Measurements from ENCODE around the gene ELP4.
"Not testable (repeated sequence)": the region's sequence is repeated elsewhere in the genome, so short reads cannot be mapped to it uniquely, and the experiment has no call there.

Gene ELP4

GRCh38 chr11:31509429-31510345 is at the start of gene ELP4, which contains the start of gene IMMP1L:
ELP4 (plus strand) TSS chr11:31509767; CDS start chr11:31509785, 18 bp downstream.
IMMP1L (minus strand) TSS chr11:31509622; CDS start chr11:31463276, 46,346 bp downstream.
- peak; percentile 98 for DNase-seq (ENCODE audit: low spot score)

- DNase-seq (ENCODE audit: low spot score) = no peak
Observed at GRCh38 chr11:31464436-31464835, 45.1 kb upstream of the ELP4 start.

GRCh38 chr11:31474083-31474482 is 35.5 kb upstream of the ELP4 start:
- DNase-seq (ENCODE audit: low spot score) = no peak

GRCh38 chr11:31477528-31478222 is 31.9 kb upstream of the ELP4 start:
- DNase-seq (ENCODE audit: low spot score) = no peak

- no peak for DNase-seq (ENCODE audit: low spot score)
Observed at GRCh38 chr11:31478223-31478590, 31.4 kb upstream of the ELP4 start.

- no peak for DNase-seq (ENCODE audit: low spot score)
Observed at GRCh38 chr11:31479066-31479465, 30.5 kb upstream of the ELP4 start.

GRCh38 chr11:31480930-31481329 is 28.6 kb upstream of the ELP4 start:
- DNase-seq (ENCODE audit: low spot score) = no peak

GRCh38 chr11:31484497-31484896 is 25.1 kb upstream of the ELP4 start:
- no peak for DNase-seq (ENCODE audit: low spot score)

GRCh38 chr11:31487848-31488247 is 21.7 kb upstream of the ELP4 start:
- peak; percentile 70 for DNase-seq (ENCODE audit: low spot score)

- no peak for DNase-seq (ENCODE audit: low spot score)
Observed at GRCh38 chr11:31492320-31492913, 17.1 kb upstream of the ELP4 start.

GRCh38 chr11:31493235-31493634 is 16.3 kb upstream of the ELP4 start:
- DNase-seq (ENCODE audit: low spot score) = no peak

- not testable (repeated sequence) for DNase-seq (ENCODE audit: low spot score)
Observed at GRCh38 chr11:31493762-31494161, 15.8 kb upstream of the ELP4 start.

- DNase-seq (ENCODE audit: low spot score) = no peak
Observed at GRCh38 chr11:31499576-31500178, 9.9 kb upstream of the ELP4 start.

GRCh38 chr11:31500560-31500959 is 9.0 kb upstream of the ELP4 start:
- no peak for DNase-seq (ENCODE audit: low spot score)

GRCh38 chr11:31509051-31509428 is 527 bp upstream of the ELP4 start:
- no peak for DNase-seq (ENCODE audit: low spot score)

GRCh38 chr11:31512117-31512516 is 2.5 kb downstream of the ELP4 start:
- DNase-seq (ENCODE audit: low spot score) = no peak

- DNase-seq (ENCODE audit: low spot score) = no peak
Observed at GRCh38 chr11:31521497-31522150, 12.1 kb downstream of the ELP4 start.

- DNase-seq (ENCODE audit: low spot score) = no peak
Observed at GRCh38 chr11:31529189-31529588, 19.6 kb downstream of the ELP4 start.

GRCh38 chr11:31529701-31530100 is 20.1 kb downstream of the ELP4 start:
- DNase-seq (ENCODE audit: low spot score) = no peak

- no peak for DNase-seq (ENCODE audit: low spot score)
Observed at GRCh38 chr11:31531293-31531692, 21.7 kb downstream of the ELP4 start.

- DNase-seq (ENCODE audit: low spot score) = no peak
Observed at GRCh38 chr11:31535479-31535878, 25.9 kb downstream of the ELP4 start.

- DNase-seq (ENCODE audit: low spot score) = no peak
Observed at GRCh38 chr11:31542862-31543261, 33.3 kb downstream of the ELP4 start.

All from NAMALWA (cell line).